PC-3 (cell line): ENCODE measurements around the gene ENO4. TPM values are rescaled to one million over a fixed set of nuclear protein-coding genes. Genes with fewer than 3 reads are reported as not detected.

Experiments used
- ATAC-seq: fragments of 200-7000 bp; cut with Tn5 transposase; 2 replicates; pipeline ENCODE4 v1.9.1; 2020; ENCODE audit warnings: mild to moderate bottlenecking, moderate library complexity
- BruUV-seq: library from RNA; stranded (reverse); fragments of 400-500 nt; replicated peaks from 2 replicates; lab custom pipeline; 2021; lab: Mats Ljungman, UMichigan
- CTCF ChIA-PET: fragments of 300-600 bp; sonication (Branson Sonifier 250); formaldehyde crosslinking; loops from one replicate; lab custom pipeline; 2022; ENCODE audit warnings: antibody characterized with exemption; lab: Charles Lee
- POLR2A ChIA-PET: fragments of 300-600 bp; sonication (Branson Sonifier 250); formaldehyde crosslinking; loops from one replicate; lab custom pipeline; 2022; ENCODE audit warnings: antibody characterized with exemption; ENCODE audit not compliant: unreplicated experiment; lab: Charles Lee
- DNase-seq: peaks from one replicate; pipeline ENCODE4 v3.0.0-alpha.2; 2015
- H2AFZ ChIP-seq: fragments of 300-600 bp; sonication (generic); 2 replicates; pipeline ENCODE4 v1.6.0; 2016; ENCODE audit warnings: antibody characterized with exemption, low read length
- H3F3A ChIP-seq: fragments of 300-600 bp; sonication (generic); one replicate; pipeline ENCODE4 v1.6.0; 2017; ENCODE audit warnings: antibody characterized with exemption, low read length, control low read depth, mild to moderate bottlenecking; ENCODE audit not compliant: unreplicated experiment
- H3K27ac ChIP-seq: fragments of 300-600 bp; sonication (generic); 2 replicates; pipeline ENCODE4 v1.5.1; 2016; ENCODE audit warnings: mild to moderate bottlenecking, low read length
- H3K27me3 ChIP-seq: fragments of 300-600 bp; sonication (generic); 2 replicates; pipeline ENCODE4 v1.6.1; 2016; ENCODE audit warnings: low read length, mixed read lengths
- H3K36me3 ChIP-seq: fragments of 300-600 bp; sonication (generic); 2 replicates; pipeline ENCODE4 v1.6.1; 2016; ENCODE audit warnings: low read depth, mixed run types, low read length, mixed read lengths
- H3K4me1 ChIP-seq: fragments of 300-600 bp; sonication (generic); 2 replicates; pipeline ENCODE4 v1.5.1; 2016; ENCODE audit warnings: low read length; ENCODE audit not compliant: insufficient read depth
- H3K4me2 ChIP-seq: fragments of 300-600 bp; sonication (generic); 2 replicates; pipeline ENCODE4 v1.6.0; 2016; ENCODE audit warnings: low read length
- H3K4me3 ChIP-seq: fragments of 300-600 bp; sonication (generic); 2 replicates; pipeline ENCODE4 v1.5.1; 2016; ENCODE audit warnings: mild to moderate bottlenecking, low read length, mixed read lengths
- H3K79me2 ChIP-seq: fragments of 300-600 bp; sonication (generic); 2 replicates; pipeline ENCODE4 v1.6.1; 2017; ENCODE audit warnings: low read length, mixed read lengths
- H3K9ac ChIP-seq: fragments of 300-600 bp; sonication (generic); 2 replicates; pipeline ENCODE4 v1.6.0; 2016; ENCODE audit warnings: mild to moderate bottlenecking, low read length
- H3K9me2 ChIP-seq: fragments of 300-600 bp; sonication (generic); replicated peaks from 2 replicates; pipeline ENCODE4 v1.6.1; 2016; ENCODE audit warnings: mixed run types, low read length, mixed read lengths
- H3K9me3 ChIP-seq: fragments of 300-600 bp; sonication (generic); 2 replicates; pipeline ENCODE4 v1.6.1; 2016; ENCODE audit warnings: low read length, mixed read lengths
- H4K20me1 ChIP-seq: fragments of 300-600 bp; sonication (generic); 2 replicates; pipeline ENCODE4 v1.6.1; 2016; ENCODE audit warnings: low read length, mixed read lengths
- CTCF ChIP-seq: fragments of 300-600 bp; sonication (generic); conservative IDR thresholded peaks from 2 replicates; pipeline ENCODE4 v1.5.1; 2017; ENCODE audit warnings: antibody characterized with exemption, low read depth, mild to moderate bottlenecking, low read length
- EZH2 ChIP-seq: fragments of 300-600 bp; sonication (generic); IDR thresholded peaks from one replicate; pipeline ENCODE4 v1.6.1; 2017; ENCODE audit warnings: antibody characterized with exemption, mild to moderate bottlenecking, low read length; ENCODE audit not compliant: unreplicated experiment
- EZH2phosphoT487 ChIP-seq: fragments of 300-600 bp; sonication (generic); IDR thresholded peaks from 2 replicates; pipeline ENCODE4 v1.6.1; 2018; ENCODE audit warnings: mild to moderate bottlenecking, antibody characterized with exemption, low read length, borderline replicate concordance
- intact Hi-C: fragments of 100-400 bp; cut with micrococcal nuclease; formaldehyde crosslinking; loops from 2 replicates; pipeline ENCODE4 v1.9.0; 2023
- total RNA-seq: library from RNA; depleted of rRNA; stranded (reverse); fragments of >200 nt; gene quantifications from 2 replicates; pipeline ENCODE4 v1.2.3, GENCODE V29; 2014

The ENO4 gene
- total RNA-seq, 1 experiment from 2014 or later = not detected

- Histone ChIP-seq H3K79me2 (no peaks in the 10 kb centered on the region), H4K20me1 (no peaks in the 10 kb centered on the region), H3K36me3 (no peaks in the 10 kb centered on the region), H3K27me3 (no peaks in the 10 kb centered on the region), H3K9me2 (no peaks in the 10 kb centered on the region), H3K4me2 (no peak overlapping the region), H3K27ac (no peak overlapping the region), H3K9ac (no peak overlapping the region), H3K9me3 (no peaks in the 10 kb centered on the region), H3F3A (no peaks in the 10 kb centered on the region), H3K4me1 (no peaks in the 10 kb centered on the region), H3K4me3 (no peak overlapping the region), H2AFZ (no peak overlapping the region)
- CTCF ChIA-PET = no interaction called here
- POLR2A ChIA-PET = no interaction called here
- BruUV-seq = no TSS peak
- intact Hi-C loops = no loop called here
- DNase-seq (no peak), ATAC-seq (no peak)
- no peak for TF ChIP-seq EZH2
- no peak for TF ChIP-seq CTCF
- no peak for TF ChIP-seq EZH2phosphoT487
These were observed 22.1 kb upstream of the ENO4 start for GRCh38 chr10:116827214-116827671.

GRCh38 chr10:116828116-116828515 lies 21.2 kb upstream of the ENO4 start:
- Histone ChIP-seq H3K27me3 (no peaks in the 10 kb centered on the region), H3K4me2 (no peak overlapping the region), H3K79me2 (no peaks in the 10 kb centered on the region), H4K20me1 (no peaks in the 10 kb centered on the region), H2AFZ (no peak overlapping the region), H3F3A (no peaks in the 10 kb centered on the region), H3K4me3 (no peak overlapping the region), H3K9ac (no peak overlapping the region), H3K9me3 (no peaks in the 10 kb centered on the region), H3K9me2 (no peaks in the 10 kb centered on the region), H3K27ac (no peak overlapping the region), H3K36me3 (no peaks in the 10 kb centered on the region), H3K4me1 (no peaks in the 10 kb centered on the region)
- ChIA-PET POLR2A (no interaction called here), CTCF (no interaction called here)
- DNase-seq (no peak), ATAC-seq (no peak)
- no TSS peak for BruUV-seq
- intact Hi-C loops = no loop called here
- TF ChIP-seq CTCF (no peak), EZH2phosphoT487 (no peak), EZH2 (no peak)

- TF ChIP-seq CTCF = no peak
- no peak for TF ChIP-seq EZH2phosphoT487
- TF ChIP-seq EZH2 = no peak
- no peak overlapping the region for H3K4me3 ChIP-seq
- intact Hi-C loops = no loop called here
These were observed 19.6 kb upstream of the ENO4 start for GRCh38 chr10:116829711-116830110.

More at GRCh38 chr10:116829711-116830110, 19.6 kb upstream of the ENO4 start:
- CTCF ChIA-PET = no interaction called here
- Histone ChIP-seq H3K9ac (no peak overlapping the region), H3K79me2 (no peaks in the 10 kb centered on the region), H3K4me1 (no peaks in the 10 kb centered on the region), H4K20me1 (no peaks in the 10 kb centered on the region), H3K9me2 (no peaks in the 10 kb centered on the region), H3F3A (no peaks in the 10 kb centered on the region), H3K9me3 (no peaks in the 10 kb centered on the region), H2AFZ (no peak overlapping the region), H3K27ac (no peak overlapping the region), H3K36me3 (no peaks in the 10 kb centered on the region), H3K4me2 (no peak overlapping the region), H3K27me3 (no peaks in the 10 kb centered on the region)
- ATAC-seq = no peak
- POLR2A ChIA-PET = no interaction called here
- no TSS peak for BruUV-seq
- DNase-seq = no peak
